GM19240 (cell line): ENCODE measurements around the gene CD58.

ENCODE experiments used
- DNase-seq: peaks from one replicate; pipeline ENCODE4 v3.0.0; 2011; ENCODE audit warnings: low spot score; ENCODE audit not compliant: insufficient read length

CD58 gene

DNA sequence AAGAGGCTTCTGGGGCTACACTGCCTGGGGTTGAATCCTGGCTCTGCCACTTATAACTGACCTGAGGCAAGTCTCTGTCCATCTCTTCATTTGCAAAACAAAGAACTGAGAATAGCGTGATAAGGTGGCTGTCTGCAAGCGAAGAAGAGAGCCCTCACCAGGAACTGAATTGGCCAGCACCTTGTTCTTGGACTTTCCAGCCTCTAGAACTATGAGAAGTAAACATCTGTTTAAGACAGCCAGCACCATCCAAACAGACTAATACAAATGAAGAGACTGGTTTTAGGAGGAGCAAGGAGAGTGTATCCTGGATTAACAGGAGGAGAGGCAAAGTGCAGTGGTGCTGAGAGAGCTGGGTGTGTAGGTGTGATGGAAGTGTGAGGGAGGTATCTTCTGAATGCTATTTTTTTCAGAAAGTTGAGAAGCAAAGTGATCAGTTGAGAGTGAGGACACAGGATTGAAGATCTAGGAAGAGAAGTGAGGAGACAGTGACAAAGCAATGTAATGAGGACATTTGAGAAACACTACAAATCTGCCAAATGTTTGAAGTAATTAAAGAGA lies 59.3 kb downstream of the CD58 start:
- no peak for DNase-seq

DNA sequence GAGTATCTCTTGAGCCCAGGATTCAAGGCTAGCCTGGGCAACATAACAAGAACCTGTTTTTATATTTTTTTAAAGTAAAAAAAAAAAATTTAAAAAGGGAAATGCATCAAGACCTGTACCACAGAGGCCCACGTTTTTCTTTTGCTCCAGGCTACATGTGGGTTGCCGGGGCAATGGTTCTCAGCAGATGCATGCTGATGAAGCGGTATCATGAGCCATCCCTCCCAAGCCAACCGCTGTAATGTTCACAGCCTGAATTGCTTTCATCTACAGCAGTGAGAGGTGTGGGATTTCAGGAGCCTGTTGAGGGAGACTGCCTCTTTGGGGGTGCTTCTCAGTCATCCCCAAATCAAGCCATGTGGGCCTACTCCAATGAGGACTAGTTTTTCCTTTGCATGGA lies 60.5 kb downstream of the CD58 start:
- no peak for DNase-seq

DNA sequence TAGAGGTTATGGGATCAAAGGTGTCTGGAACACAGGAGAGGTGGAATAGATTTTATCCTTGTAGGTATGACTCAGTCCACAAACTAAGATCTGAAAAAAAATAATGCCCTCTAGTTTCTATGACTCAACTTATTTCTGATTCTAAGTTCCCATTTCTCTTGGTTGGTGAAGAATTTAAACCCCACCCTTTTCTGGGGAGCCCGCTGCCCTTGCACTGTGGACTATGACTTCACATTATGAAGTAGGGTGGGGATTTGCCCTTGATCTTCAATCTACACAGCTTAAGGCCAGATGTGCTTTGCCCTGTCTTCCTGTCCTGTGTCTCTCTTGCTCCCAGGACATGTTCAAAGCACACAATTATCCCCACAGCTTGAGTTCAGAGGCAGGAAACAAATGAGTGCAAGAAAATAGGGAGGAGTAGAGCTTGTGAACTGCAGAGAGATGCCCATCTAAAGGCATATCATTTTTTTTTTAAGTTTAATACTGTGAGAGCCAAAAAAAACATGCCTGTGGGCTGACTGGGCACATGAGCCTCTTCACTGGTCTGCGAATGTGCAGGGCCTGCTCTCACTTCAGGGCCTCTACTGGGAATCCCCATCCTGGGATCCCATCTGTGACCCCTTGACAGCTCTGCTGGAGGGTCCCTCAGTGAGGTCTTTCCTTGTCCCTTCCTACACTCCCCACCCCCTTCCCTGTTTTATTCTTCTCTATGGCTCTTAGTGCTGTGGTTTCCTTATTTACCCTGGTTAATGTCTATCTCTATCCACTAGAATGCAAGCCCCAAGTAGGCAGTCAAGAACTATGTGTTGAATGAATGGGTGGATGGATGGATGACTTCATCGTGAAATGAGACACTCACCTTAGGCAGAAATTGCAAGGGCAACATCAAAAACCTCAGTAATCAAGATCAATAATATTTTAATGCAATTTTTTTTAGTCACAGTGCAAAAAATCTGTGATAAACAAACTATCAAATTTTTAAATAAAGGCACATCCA lies 61.5 kb downstream of the CD58 start:
- no peak for DNase-seq

DNA sequence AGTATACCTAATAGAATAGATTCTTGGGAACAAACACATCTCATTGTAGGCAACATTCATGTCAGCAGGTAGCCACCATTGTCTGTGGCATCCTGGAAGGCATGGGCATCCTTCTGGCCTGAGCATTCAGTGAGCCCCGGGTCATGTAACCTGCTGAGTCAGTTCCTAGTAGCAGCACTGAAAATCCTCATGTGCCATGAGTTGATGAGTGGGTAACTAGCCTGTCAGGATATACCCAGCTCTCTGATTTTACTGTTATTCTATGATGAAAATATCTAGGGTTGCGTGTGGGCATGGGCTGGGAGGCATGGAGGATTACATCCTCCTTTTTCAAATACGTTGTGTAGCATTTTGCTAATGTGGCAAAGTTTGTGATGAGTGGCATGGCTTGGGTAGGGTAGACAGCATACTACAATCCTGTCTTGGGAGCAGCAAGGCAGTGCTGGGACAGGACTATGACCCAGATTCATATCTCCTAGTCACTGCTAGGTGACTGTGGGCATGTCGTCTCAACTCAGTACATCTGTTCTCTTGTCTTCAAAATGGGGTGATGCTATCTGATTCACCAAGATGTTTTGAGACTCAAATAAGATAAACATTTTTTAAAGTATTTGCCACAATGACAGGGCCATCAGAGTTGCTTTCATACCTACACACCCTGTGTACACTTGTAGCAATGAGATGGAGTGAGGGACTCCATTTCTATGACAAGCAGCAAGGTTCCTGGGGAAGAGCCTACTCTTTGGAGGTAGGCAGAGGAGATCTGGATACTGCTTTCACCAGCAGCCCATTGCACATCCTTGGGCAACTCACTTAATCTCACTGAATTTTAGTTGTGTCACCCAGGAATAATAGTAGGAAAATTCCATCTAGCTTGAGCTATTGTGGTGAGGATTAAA lies 62.5 kb downstream of the CD58 start:
- DNase-seq: no peak

DNA sequence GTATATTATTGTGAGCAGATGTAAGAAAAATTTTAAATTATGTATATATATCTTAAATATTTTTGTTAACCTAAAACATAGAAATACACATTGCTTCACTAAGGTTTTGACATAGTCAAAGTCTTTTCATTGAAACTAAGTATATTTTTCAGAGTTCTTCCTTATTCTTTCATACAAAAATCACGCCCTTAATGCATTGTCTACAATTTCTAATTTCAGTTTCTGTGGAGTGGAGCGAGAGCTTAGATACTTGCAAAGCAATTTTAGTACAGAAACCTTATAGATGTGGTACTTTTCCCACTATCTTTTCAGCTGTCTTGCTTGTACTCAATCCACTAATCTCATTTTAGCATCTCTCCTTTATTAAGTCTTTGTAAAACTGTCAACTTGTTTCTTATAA lies 63.2 kb downstream of the CD58 start:
- no peak for DNase-seq

DNA sequence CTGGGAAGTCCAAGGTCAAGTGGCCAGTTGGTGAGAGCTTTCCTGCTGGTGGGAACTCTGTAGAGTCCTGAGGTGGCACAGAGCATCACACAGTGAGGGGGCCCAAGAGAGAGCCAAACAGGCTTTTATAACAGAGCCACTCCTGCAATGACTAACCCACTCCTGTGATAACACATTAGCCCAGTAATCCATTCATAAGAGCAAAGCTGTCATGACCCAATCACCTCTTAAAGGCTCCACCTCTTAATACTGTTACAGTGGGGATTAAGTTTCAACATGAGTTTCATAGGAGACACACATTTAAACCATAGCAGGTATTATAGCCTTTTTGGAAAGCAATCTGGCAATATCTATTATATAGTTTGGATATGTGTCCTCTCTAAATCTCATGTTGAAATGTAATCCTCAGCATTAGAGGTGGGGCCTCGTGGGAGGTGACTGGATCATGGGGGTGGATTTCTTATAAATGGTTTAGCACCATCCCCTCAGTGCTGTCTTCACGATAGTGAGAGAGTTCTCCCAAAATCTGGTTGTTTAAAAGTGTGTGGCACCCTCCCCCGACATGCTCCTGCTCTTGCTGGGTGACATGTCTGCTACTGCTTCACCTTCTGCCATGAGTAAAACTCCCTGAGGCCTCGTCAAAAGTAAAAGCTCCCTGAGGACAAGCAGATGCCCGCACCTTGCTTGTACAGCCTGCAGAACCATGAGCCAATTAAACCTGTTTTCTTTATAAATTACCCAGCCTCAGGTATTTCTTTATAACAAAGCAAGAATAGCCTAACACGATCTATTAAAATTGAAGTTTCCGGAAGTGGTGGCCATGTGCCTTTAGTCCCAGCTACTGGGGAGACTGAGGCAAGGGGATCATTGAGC lies 64.5 kb downstream of the CD58 start:
- DNase-seq: no peak

DNA sequence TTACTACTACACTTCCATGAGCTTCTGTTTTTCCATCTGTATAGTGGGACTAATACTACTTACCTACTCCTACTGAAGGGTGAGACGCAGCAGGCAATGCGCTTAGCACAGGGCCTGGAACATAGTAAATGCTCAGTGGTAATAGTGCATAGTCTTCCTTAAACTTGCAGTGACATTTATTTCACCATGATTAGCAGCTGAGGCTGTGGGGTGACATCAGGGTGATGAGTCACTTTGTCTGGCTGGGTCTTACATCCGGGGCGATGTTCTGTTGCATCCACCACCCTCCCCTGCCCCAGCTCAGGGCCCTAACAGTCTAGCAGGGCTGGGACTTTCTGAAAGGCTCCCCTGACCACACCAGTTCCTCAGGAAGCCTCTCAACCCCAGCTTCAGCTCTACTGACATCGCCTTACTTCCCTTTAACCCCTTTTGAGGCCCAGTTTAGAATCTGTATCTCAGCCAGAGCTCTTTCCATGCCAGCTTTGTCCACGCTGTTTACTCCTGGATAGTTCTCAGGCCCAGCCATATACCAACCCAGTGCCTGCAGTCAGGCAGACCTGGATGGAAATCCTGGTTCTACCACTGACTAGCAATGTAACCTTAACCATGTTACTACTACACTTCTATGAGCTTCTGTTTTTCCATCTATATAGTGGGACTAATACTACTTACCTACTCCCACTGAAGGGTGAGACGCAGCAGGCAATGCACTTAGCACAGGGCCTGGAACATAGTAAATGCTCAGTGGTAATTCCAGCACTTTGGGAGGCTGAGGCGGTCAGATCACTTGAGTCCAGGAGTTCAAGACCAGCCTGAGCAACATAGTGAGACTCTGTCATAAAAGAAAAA lies 66.3 kb downstream of the CD58 start:
- DNase-seq: peak; percentile 73

DNA sequence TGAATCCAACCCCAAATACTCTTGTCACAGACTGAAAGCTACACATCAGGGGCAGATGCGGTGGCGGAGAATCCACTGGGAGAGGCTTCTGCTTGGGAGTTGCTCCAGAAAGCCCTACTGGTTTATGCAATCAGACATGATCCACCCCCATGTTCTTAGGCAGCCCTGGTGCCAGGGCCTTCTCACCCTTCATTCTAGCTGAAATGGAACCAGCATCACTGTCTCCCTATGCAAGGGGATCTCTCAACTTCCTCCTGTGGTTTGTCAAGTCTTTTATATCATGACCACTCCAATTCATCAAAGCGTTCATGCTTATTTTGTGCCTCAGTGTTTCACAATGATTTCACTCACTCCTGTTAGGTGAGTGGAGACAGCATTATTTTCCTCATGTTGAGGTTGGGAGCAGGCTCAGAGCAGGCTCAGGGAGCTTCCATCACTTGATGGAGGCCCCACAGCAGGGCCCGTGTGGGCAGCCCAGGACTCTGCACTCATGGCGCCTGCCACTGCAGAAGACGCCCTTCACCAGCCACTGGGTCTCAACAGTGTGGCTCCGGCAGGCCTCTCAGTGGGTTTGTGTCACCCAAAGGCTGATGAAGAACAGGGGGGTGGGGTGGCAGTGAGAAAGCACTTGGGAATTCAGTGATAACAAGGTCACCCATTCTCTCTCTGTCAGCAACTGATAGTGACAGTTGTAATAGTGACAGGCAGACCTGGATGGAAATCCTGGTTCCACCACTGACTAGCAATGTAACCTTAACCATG lies 67.1 kb downstream of the CD58 start:
- DNase-seq: no peak

DNA sequence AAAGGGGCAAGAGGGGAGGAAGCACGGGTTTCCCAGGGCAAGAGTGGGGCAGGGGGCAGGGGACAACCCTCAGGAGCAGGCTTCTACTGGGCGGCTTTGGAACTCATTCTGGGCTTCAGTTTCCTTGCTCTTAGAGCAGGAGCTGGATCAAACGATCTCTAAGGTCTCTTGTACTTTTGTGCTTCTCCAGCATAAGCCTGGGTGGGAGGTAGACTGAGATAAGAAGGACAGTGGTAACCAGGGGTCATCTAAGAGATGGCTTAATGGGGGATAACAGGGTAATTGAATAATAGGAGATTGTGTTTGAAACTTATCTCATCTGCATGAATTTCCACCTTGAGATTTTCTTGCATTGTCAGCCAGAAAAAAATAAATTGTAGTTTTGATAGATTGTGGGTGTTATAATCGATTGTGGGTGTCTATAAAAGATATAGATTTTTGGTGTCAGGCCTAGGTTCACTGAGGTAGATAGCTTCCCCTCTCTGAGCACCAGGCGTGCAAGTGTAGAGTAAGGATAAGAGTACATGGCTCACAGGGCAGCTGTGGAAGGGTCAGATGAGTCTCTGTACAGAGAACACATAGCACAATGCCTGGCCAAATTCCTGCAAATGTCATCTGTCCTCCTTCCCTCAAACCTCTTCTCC lies 68.0 kb downstream of the CD58 start:
- DNase-seq: no peak

DNA sequence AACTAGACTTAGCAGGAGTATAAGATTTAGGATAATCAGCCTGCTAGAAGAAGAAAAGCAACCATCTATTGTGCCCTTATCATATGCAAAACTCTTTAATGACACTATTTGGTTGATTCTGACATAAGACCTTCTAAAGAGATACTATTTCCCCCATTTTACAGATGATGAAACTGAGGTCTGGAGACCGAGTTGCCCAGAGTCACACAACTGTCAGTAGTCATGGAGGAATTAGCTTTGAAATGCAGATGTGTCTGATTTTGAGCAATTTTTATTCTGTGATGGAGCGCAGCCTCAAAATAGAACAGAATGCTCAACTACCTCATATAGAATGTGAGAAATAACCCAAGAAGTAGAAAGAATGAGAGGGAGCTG lies 69.0 kb downstream of the CD58 start:
- DNase-seq: no peak

DNA sequence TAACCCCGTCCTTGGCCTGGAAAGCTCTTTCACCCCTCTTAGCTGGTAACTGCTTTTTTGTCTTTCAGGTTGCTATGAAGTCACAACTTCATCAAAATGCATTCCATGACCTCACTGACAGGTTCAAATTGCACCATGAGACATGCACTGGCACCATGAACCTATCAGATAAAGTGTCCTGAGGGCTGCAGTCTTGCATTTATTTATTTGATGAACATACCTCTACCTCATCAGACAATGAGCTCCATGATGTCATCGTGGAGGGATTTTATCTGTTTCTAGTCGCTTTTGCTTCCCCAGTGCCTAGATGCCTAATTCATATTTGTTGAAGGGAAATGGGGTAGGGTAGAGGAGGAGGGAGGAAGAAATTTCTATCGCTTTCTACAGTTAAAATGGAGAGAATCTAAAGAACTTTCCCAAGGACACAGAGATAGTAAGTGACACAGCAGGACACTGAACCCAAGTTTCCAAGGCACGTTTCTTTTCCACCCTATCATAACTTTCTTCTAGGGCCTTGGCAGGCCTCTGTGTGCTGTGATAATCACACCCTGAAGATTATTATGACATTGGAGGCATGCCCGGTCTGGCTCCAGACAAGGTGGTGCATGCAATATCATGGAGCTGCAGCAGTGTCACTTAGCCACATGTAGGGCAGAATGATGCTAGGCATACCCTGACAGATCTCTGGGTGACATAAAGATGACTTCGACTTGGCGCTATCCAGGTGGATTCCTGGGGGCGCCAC lies 69.5 kb downstream of the CD58 start:
- DNase-seq: no peak

DNA sequence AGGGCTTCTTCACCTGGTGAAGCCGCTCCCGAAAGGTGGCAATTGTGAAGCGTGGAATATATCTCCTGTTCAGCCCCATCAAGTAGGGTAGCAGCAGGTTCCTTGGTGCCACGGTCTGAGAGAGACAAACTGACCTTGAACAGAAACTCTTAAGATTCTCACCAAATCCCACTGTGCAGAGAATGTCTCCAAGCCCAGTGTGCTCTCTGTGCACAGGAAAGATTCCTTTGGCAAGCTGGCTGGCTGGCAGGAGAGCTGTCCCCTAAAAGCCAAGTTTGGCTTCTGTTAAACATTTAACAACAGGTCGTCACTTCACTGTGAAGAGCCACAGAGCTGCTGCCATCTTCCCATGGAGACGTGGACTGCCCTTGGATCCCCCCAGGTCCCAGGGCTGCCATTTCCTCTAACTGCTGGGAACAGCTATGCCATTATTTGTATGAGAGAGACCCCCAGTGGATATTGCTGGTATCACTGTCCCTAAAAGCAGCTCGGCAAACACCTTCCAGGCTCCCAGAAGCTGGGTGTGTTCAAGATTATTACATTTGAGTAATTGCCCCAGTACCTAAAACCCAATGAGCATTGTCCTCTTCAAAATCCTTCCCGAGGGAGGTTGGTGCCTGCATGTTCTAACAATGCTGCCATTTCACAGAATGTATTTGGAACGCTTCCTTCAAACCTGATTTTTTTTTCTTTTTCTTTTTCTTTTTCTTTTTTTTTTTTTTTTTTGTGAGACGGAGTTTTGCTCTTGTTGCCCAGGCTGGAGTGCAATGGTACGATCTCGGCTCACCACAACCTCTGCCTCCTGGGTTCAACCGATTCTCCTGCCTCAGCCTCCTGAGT lies 71.8 kb downstream of the CD58 start:
- peak; percentile 50 for DNase-seq

DNA sequence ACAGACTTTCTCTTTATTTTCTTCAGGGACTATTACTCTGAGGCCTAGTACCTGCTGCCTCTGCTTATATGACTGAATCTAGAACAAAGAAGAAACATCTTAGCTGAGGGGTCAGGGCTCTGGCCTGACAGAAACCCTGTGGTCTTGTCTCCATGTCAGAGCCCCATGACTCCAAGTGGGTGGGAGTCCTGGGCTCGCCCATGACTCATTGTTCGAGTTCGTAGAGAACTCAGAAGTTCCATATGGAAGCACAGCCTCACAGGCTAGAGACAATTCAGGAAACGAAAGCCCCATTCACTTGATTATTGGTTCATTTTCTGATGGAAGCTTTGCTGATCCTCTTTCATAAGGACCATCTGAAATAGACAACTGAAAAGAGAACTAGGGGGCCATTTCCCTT lies 73.2 kb downstream of the CD58 start:
- no peak for DNase-seq

DNA sequence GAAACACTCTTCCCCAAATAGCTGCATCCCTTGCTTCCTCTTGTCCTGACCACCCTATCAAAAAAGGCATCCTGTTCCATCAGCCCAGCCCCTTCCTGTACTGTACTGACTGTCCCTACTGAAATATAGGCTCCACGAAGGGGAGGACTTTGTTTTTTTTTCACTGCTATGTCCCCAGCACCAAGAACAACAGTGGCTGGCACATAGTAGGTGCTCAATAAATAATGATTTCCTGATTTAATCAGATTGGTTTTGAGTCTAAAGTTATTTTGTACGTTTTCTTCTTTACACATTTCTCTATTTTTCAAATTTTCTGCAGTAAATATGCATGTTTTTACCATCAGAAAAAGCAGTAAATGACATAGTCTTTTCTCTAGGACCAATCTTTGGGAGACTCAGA lies 73.9 kb downstream of the CD58 start:
- no peak for DNase-seq

DNA sequence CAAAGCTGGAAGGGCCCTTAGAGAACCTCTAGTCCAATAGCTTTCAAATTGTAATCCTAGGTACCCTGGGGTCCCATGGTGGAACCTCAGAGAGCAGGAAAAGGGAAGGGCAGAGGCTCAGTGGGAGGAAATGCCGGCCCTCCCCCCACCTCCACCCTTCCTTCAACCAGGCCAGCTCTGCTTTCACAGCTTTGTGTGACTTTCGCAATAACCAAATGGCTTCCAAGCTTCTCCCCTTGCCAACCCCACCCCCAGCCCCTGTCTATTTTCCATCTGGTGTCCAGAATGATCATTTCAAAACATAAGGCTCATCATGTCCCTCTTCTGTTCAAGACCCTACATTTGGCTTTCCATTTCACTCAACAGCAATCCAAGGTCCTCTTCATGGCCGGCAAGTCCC lies 74.4 kb downstream of the CD58 start:
- DNase-seq: no peak

DNA sequence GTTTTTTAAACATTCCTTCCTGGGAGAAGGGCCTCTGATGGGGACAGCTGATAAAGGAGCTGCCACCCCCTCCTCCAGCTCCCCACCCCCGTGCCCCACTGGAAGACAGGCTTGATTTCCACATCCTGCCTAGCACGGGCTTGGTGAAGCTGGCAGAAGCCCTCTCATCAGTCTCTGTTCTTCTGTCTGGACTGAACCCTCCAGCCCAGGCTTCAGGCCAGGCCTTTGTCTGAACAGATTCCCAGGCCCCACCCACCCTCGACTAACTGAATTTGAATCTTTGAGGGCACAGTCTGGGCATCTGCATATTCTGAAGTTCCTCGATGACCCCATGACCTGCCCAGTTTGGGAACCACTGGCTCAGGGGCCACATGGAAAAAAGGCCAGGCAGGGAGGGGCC lies 75.3 kb downstream of the CD58 start:
- DNase-seq: no peak

DNA sequence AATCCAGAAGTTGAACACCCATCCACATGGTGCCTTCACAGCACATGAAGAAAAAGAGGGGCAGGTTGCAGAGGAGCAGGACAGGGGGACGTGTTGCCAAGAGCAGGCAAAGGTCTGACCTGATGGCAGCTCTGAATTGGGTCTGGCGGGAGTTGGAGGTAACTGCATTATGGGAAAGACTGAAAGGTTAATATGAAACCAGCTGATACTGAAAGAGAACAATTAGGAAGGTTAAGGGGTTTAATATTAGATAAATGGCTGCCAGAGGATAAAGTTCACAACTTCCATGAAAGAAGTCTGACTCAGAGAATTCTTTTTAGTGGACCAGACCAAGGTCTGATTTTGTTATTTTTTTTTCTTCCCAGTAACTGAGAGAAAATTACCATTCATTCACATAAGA lies 76.1 kb downstream of the CD58 start:
- DNase-seq: no peak
